ENCODE results near the gene DNM3.
"Not testable (repeated sequence)": the region's sequence is repeated elsewhere in the genome, so short reads cannot be mapped to it uniquely, and the experiment has no call there.

The DNM3 gene

DNA sequence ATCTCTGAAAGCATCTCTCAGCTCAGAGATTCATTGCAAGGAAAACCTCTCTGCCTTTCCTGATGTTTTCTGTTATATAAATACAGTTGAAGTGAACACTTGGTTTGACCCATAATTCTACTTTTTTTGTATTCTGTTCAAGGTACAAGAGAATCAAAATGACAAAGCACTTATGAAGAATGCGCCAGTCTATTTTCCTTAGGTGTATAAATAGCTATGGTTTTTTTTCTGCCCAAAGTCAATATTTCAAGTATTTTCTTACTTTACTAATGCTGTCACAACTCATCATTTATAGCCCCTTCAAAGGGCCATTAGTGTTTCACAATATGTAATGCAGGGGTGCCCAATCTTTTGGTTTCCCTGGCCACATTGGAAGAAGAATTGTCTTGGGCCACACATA, 436.7 kb downstream of the DNM3 start:
- no peak for DNase-seq (ENCODE audit: low read depth)

DNA sequence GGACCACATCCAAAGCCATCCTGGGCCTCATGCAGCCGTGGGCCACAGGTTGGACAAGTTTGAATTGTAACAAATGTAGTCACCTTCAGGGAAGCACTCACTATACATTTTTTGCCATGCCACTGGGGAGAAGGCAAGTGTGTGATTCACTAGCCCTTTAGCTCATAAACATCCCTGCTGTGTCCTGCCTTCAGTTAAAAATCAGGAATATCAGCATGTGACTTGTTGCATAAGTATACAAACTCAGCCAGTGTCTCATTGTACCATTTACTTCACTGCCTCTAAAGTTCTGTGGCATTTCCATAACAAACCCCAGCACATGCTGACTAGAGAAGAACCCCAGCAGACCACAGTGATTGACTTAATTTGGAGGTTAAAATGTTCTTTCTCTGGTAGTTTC, 437.2 kb downstream of the DNM3 start:
- peak; percentile 79 for DNase-seq (ENCODE audit: low read depth)

DNA sequence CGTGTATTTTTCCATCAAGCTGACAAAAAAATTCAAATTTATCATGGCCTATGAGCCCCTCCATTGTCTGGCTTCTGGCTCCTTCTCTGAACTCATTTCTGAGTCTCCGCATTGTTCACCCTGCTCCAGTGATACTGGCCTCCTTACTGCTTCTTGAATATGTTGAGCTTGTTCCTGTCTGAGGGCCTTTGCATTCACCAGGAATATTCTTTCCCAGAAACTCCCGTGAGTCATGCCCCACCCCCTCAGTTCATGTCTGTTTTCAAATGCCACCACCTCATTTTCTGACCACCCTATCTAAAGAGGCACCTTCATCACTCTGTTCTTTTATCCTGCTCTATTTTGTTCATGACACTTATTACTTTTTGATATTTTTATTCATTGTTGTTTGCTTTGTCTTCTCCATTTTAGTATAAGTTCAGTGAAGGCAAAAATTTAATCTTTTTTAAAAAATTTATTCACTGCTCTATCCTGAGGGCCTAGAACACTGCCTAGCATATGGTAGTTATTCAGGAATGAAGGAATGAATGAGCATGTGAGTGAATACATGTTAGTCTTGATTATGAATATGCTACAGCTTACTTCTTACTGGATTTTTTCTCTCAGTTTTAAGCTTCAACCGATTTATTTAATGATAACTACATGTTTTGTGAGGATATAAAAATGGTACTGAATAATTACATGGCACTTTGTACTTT, 438.8 kb downstream of the DNM3 start:
- peak; percentile 66 for DNase-seq (ENCODE audit: low read depth)

DNA sequence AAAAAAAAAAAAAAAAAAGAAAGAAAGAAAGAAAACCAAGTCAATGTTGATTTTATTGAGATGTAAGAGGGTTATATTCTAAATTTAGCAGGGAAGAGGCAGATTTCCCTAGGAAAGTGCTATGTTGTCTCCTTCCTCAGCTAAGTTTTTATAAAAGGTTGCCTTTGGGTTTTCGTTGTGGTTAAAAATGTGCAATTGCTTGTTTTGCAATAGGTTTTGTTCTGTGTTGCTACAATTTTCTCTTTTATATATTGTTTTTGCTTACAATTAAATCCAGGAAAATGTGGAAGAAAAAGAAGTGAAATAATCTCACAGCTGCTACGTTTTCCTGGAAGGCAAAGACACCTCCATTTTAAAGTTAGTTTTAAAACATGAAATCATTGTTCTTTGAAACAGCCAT, 442.5 kb downstream of the DNM3 start:
- peak; percentile 68 for DNase-seq (ENCODE audit: low read depth)

DNA sequence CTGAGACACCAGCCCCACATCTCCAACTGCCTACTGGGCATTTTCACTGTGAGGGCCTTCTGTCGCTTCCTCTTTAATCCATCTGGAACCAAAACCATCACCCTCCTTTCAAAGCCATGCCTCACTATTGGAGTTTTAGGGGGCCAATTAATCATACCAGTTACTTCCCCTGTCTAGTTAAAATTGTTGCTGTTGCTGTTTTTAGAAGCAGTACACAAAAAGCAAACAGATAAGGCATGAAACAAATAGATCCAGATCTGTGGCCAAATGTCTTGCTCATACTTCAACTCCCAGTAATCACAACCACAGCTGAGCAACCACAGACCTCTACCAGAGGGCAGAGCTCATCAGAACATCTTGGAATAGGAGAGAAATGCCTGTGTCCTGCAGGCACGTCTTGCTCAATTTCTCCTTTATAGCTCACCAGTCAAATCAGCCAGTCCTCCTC, 445.4 kb downstream of the DNM3 start:
- peak; percentile 99 for DNase-seq (ENCODE audit: low read depth)

DNA sequence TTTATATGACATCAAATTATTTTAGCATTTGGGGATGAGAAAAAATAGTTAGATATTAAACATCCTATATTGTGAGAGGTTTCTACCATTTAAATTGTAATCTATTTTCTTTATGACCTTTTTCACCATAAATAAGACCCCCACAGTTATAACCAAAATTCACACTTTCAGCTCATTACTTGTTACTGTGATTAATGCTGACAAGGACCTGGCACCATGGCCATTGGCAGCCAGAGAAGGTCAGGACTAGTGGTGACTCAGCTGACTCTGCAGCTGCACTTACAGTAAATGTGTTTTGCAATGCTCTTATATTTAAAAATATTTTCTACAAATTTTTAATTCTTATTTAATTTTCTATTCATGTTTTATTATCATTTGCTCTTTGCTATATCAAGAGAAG, 445.9 kb downstream of the DNM3 start:
- peak; percentile 82 for DNase-seq (ENCODE audit: low read depth)

DNA sequence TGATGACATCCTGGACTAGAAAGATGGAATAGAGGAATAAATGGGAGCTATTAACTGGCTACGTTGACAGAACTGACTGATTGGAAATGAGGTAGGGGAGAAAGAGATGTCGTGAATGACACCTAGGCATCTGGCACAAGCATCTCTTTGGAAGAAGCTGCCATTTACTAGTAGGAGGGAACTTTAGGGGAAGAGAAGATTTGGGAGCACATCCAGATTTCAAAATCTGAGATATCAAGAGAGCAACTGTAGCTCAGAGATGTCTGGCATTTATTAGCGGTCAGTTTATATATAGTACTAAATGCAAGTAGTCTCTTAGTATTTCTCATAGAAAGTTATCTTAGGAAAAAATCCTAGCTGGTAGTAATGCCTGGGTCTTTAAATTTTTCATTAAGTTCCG, 447.3 kb downstream of the DNM3 start:
- peak; percentile 57 for DNase-seq (ENCODE audit: low read depth)

DNA sequence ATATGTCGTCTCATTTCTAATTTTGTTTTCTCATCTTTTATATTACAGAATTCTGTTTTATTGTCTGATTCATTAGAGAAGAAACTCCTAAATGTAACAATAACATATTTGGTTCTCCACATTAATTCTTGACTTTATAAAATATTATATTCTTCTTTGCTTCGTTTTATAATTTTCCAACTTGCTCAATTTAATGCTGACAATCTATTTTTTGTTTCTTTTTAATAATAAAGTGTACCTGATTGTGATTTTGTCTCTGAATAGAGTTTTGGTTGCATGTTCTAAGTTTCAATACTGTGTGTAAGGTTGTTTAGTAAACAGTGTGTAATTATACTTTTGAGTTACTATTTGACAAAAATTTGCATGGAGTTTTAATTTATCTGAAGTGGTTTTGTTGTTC, 448.1 kb downstream of the DNM3 start:
- no peak for DNase-seq (ENCODE audit: low read depth)

DNA sequence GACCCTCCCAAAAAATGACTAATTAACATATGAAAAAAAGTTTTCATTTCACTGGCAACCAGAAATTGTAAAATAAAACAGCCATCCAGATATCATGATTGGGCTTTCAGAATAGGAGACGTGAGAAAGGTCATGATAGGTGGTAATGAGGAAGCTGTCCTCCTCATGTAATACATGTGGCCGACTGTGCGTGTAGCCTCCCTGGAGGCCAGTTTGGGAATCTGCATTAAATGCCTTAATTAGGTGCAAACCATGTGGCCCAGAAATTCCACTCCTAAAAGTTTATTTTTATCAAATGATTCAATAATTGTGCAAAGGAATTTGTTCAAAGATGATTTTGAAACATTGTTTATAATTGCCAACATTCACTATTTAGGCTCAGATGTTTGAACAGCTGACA, 451.5 kb downstream of the DNM3 start:
- no peak for DNase-seq (ENCODE audit: low read depth)

DNA sequence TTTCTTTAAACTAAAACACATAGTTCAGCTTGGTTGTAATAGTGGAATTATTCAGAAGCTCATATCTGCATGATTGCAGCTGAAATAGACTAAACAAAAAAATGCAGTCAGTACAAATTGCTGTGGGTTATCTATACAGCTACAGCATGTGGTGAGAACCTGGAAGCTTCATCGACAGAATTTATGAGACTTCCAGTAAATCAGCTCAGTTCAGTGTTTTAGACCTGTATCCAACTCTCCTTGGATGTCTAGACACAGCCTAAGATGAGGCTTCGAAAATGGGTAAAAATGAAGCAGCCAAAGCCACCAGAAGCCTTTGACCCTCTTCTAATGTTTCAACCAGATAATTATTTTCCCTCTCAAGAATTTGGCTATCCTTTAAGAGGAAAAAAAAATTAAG, 452.1 kb downstream of the DNM3 start:
- peak; percentile 73 for DNase-seq (ENCODE audit: low read depth)

DNA sequence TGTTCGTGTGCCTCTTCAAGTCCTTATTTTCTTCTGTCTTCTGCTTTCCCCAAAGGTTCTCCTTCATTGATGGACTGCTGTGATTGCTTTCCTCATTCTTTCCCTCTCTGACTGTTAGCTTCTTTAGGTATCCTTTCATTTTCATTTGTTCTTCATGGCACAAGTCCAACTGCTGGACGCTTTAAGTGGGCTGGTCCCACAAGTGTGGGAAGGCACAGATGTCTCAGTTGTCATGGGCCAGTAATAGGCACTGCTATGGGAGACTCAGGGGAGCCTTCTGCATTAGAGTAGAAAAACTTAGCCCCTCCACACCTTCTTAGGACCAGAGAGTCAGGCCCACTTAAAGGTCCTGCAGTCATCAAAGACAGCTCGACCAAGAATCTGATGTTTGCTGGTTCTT, 456.8 kb downstream of the DNM3 start:
- no peak for DNase-seq (ENCODE audit: low read depth)

DNA sequence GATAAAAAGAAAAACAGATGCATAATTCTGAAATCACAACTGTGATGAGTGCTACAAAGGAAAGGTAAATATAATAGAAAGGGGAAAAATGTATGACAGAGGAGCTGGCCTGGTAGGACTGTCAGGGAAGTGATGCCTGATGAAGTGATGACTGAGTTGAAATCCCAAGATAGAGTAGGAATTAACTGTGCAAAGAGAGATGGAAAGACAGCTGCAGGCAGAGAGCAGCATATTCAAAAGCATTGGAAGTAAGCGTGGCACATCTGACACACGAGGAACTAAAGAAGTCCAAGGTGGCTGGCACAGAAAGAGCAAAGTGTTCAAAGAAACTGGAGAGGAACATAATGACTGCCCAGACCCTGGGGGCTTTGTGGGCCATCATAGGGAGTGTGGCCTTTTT, 457.6 kb downstream of the DNM3 start:
- no peak for DNase-seq (ENCODE audit: low read depth)

DNA sequence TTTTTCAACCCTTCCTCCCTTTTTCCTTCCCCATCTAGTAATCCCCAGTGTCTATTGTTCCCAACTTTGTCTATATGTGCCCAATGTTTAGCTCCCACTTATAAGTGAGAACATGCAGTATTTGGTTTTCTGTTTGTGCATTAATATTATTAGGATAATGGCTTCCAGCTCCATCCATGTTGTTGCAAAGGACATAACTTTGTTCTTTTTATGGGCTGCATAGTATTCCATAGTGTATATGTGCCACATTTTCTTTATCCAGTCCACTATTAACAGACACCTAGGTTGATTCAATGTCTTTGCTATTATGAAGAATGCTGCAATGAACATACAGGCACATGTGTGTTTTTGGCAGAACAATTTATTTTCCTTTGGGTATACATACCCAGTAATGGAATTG, 458.2 kb downstream of the DNM3 start:
- no peak for DNase-seq (ENCODE audit: low read depth)

DNA sequence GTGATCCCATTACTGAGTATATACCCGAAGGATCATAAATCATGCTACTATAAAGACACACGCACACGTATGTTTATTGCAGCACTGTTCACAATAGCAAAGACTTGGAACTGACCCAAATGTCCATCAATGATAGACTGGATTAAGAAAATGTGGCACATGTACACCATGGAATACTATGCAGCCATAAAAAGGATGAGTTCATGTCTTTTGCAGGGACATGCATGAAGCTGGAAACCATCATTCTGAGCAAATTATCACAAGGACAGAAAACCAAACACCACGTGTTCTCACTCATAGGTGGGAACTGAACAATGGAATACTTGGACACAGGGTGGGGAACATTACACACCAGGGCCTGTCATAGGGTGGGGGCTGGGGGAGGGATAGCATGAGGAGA, 466.2 kb downstream of the DNM3 start:
- DNase-seq (ENCODE audit: low read depth) = not testable (repeated sequence)

DNA sequence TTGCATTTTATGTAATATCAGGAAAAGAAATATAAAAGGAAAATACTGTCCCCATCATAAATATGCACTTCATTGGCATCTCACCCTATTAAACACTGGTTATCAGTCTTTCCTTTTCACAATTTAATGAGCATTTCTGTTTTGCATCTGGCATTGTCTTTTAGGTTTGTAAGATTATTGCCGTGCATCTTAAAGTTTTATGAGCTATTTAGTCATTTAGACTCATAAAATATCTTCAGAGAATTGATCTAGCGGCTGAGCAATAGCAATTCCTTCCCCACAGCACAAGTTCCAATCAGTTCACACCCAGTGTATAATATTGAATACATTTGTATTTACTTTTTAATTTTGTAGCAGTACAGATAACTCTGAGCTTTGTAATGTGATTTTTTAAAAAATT, 466.8 kb downstream of the DNM3 start:
- DNase-seq (ENCODE audit: low read depth) = no peak

DNA sequence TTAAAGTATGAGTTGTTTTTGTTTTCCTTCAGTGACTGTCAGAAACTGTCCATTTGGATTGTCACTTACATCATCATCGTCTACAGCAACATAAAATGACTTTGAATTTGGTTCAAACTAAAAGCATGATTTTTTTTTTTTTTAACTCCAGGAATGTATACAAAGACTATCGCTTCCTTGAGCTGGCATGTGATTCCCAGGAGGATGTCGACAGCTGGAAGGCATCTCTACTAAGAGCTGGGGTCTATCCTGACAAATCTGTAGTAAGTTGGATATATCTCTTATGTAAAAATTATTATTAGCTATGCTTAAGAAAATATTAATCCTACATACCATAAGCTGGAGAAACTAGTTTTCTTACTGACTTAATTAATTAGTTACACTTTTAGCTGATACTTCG, 467.3 kb downstream of the DNM3 start:
- no peak for DNase-seq (ENCODE audit: low read depth)

DNA sequence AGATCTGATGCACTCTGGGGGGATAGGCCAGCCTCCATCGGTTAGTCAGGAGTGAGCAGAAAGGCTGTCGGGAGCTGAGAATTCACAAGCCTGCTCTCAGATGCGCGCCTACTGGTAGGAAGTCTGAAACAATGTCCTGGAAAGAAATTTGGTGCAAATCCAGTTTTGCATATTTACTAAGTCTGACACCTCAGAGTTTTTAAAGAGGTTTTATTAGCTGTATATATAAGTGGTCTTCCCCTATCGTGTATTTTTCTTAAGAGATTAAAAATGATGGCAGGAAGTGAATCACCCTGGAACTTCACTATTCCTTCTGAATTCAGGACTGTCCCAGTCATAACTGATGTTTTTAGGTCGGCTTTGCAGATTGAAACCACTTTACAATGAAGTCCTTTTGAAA, 479.4 kb downstream of the DNM3 start:
- DNase-seq (ENCODE audit: low read depth) = peak; percentile 41

DNA sequence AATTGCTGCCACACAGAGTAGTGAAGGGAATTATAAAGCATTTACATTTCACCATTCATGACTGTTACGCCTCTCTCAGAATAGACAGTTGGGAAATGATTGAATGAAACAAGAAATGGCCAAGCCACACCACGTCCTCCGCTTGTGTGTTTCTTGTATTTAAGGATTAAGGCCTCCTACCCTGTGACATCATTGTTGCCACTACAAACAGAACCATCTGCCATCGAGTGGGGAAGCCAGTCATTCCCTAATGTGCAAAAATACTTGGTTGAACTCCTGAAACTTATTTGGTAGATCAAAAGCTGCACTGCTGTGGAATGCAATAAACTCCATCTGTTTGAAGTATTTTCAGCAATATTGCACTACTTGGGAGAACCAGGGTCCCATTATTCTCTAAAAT, 480.2 kb downstream of the DNM3 start:
- DNase-seq (ENCODE audit: low read depth) = peak; percentile 40

DNA sequence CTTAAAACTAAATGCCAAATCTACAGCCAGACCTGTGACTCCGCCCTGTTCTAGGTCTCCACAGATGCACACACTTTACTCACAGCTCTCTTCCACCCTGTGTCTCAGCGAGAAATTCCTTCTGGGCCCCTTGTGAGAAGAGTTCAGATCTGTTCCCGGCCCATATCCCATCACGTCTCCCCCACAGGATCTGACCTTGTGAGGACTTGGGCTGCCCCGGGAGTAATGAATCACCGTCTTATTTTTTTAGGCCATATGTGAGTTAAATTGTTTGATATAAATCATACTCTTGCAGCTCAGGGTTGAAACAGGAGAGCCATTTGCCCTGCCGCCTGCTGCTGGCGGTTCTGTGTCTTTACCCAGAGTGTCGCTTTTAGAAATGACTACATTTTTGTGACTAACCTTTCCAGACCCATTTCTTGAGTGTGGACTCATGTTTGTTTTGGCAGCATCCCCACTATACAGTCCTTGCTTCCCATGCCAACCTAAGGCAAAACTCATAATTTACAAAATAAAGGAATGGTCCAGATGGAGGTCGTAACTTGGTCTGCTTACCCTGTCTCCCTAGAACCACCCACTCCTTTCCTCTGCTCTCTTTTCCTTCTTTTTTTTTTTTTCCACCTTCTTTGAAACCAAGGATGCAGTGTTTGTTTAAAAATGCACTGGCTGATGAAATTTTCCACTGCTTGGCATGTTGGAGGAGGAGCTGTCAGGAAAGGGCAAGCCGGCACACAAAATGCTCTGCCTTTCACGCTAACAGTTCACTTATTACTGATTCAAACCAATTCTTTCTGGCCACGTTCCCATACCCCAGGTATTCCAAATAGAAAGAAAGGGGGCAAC, 481.1 kb downstream of the DNM3 start:
- DNase-seq (ENCODE audit: low read depth) = peak; percentile 91

DNA sequence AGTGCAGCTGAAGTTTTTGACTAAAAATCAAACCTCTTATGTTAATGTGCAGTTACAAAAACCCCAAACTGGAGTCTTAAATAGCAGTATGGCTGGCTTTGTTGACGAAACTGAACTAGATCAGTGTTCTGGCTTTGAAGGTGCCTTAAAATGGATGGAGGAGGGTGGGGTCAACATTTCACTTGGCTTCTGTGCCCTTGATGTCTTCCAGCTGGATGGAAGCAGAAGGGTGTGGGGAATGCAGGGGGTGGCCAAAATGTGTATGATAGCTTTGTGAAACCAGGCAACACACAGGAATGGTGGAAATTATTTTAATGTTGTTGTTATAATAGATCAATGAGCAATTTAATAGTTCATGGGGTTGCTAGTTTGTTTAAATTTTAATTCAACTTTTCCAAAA, 482.4 kb downstream of the DNM3 start:
- DNase-seq (ENCODE audit: low read depth) = no peak

DNA sequence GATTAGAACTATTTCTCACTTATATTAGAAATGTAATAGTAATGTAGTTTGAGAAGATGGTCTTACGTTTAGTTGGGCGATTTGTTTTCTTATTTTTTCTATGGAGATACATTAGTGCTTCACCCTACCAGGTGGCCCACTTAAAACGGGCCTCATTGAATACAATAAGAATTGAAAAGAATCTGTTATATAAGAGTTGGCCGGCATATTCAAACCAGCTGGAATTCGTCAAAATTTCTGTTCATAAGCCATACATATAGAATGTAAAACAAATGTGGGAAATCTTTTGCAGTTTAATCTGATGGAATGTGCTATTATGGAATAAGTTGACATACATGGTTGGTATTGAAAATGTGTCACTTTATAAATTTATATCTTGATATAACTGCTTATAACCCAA, 482.8 kb downstream of the DNM3 start:
- no peak for DNase-seq (ENCODE audit: low read depth)

DNA sequence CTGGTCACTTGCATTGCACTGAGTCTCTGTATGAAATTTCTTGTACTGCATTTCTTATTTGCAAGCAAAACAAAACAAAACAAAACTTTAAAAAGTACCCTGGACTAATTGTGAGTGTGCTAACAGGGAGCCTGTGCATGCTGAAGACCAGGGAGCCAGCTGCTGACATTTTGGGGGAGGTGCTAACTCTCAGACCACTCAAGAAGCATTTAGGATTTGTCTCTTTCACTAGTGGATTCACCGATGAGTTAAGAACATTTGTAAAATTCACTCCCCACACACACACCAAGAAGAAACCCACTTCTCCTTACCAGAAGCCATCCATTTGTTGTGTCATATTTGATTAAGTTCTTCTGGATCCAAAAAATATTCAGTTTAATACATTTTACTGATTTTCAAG, 483.5 kb downstream of the DNM3 start:
- DNase-seq (ENCODE audit: low read depth) = no peak

DNA sequence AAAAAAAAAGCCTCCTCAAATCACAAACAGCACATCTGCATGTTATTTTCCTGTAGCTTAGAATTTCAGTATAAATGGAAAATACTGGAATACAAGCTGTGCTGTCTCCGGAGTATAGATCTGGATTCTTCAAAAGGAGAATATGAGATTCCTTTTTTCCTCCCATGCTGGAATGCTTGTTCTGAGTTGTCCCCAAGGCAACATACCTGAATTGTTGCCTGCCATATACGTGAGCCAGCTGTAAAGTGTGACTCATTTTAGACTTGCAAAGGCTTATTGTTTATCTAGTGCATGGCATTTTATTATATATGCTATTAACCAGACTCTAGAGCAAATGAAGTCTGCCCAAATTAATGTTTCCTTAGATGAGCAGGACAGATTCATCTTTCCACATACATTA, 484.2 kb downstream of the DNM3 start:
- peak; percentile 17 for DNase-seq (ENCODE audit: low read depth)

DNA sequence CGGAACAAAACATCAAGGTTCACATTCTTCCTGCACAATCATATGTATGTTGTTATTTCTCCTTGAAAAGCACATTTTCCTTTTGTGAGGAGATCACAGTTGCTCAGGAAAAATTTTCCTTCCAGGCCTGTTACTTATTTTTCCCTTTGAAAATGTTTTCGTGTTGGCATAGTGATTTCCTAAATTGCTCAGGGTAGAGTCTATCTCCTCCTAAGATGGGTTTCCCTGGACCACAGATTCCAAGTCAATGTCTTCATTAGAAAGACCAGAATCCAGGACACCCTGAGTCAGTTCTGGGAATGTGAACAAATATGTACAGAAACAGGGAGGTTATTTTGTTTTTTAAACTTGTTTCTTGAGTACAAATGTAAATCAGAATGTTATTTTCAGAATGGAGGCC, 484.8 kb downstream of the DNM3 start:
- peak; percentile 17 for DNase-seq (ENCODE audit: low read depth)
